ENCODE results near the gene PGA5.

The PGA5 gene

GRCh38 chr11:61293867-61294716 is 53.1 kb downstream of the PGA5 start:
- peak in 1 of 2 donors; percentile 28 for DNase-seq (ENCODE audit: low read depth in 2 of 2)

- DNase-seq (ENCODE audit: low read depth in 2 of 2): peak in 1 of 2 donors; percentile 56
Observed at GRCh38 chr11:61294717-61295595, 54.0 kb downstream of the PGA5 start, which contains the start of gene VWCE. TSS of gene VWCE (minus strand) at chr11:61295316. CDS start at chr11:61295037, 279 bp downstream.

GRCh38 chr11:61295596-61295926 is 54.6 kb downstream of the PGA5 start:
- DNase-seq (ENCODE audit: low read depth in 2 of 2): no peak

GRCh38 chr11:61297341-61297740 is 56.4 kb downstream of the PGA5 start:
- no peak for DNase-seq (ENCODE audit: low read depth in 2 of 2)

- no peak for DNase-seq (ENCODE audit: low read depth in 2 of 2)
Observed at GRCh38 chr11:61297746-61298145, 56.8 kb downstream of the PGA5 start.

GRCh38 chr11:61298663-61299244 is 57.8 kb downstream of the PGA5 start:
- no peak for DNase-seq (ENCODE audit: low read depth in 2 of 2)
